CD4-positive, alpha-beta T cell treated with Interleukin-4 for 1 hour (primary cell): ENCODE results near the gene GALNT7.

Source experiments
- DNase-seq, 2 donors: peaks; one replicate each; pipeline ENCODE4 v3.0.0-alpha.2; 2020 to 2022

Gene GALNT7

DNA sequence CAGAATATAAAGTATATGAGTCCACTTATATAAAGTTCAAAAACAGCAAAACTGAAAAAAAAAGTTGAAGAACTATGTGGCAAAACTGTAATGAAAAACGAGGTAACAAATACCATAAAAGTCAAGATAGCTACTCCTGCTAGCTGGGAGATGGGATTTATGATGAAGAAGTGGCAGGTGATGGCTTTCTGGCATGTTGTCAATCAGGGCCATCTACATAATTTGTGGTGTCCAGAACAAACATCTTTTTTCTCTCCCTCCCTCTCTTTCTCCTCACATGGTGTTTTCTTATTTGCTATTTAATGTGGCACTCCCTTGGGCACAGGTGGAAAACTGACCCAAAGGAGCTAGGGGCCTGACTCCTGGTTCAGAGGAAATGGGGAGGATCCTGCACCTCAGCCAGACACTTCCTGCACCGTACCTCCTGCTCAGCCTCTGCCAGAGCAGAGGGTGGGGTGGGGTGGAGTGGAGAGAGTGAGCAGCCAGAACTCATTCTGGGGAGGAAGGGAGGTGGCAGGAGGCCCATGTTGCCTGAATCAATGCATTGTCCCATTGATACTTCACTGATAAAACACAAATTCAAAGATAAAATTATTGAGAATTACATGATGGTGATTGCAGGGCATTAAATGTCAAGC is 196.9 kb downstream of the GALNT7 start:
- no peak for DNase-seq

DNA sequence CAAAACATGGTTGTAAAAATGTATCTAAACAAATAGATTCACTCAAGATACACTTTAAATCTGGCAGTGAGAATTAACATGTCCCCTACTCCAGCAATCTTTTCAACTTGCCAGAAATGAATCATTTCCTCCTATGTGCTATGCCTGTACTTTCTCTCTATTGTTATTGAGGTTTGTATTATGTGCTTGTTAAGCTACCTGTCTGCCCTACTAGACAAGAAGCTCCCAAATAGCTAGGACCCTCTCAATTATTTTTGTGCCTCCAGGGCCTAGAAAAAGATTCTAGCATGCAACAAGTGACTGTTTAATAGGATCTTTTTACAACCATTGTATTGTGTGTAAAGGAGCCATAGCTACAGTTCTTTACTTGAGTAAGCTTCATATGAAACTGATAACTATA is 198.7 kb downstream of the GALNT7 start:
- DNase-seq, result no peak

DNA sequence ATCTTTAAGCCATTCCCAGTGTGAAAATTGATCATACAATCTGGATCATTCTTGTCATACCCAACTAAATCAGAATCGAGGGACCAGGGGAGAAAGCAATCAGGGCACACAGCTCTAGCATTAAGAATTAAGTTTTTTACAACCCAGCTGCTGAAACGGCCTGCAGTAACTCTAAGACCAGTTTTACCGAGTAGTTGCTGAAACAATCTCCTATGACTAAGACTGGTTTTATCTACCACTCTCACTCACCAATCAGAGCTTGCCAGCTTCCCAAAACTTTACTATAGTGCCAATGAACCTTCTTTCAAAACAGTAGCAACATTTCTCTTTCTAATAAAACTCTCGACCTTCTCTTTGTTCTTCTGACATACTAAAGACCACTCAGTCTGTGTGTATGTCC is 199.3 kb downstream of the GALNT7 start:
- no peak for DNase-seq

DNA sequence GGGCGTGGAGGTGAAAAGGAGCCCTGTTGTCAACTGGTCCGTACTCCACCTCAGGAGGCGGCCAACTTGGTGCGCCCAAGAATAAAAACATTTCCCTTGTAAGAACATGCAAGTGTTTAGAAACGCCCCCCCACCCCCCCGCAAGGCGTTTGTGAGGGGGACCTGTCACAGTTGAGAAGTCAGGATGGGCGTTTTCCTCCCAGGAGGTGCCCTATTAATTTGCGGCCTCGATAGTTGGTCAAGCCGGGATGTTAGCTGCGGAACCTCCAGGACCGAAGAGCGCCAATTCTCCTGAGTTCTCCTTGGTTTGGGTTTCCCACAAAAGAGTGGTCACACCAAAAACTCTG is 201.5 kb downstream of the GALNT7 start:
- peak; percentile 74 to 77 for DNase-seq

DNA sequence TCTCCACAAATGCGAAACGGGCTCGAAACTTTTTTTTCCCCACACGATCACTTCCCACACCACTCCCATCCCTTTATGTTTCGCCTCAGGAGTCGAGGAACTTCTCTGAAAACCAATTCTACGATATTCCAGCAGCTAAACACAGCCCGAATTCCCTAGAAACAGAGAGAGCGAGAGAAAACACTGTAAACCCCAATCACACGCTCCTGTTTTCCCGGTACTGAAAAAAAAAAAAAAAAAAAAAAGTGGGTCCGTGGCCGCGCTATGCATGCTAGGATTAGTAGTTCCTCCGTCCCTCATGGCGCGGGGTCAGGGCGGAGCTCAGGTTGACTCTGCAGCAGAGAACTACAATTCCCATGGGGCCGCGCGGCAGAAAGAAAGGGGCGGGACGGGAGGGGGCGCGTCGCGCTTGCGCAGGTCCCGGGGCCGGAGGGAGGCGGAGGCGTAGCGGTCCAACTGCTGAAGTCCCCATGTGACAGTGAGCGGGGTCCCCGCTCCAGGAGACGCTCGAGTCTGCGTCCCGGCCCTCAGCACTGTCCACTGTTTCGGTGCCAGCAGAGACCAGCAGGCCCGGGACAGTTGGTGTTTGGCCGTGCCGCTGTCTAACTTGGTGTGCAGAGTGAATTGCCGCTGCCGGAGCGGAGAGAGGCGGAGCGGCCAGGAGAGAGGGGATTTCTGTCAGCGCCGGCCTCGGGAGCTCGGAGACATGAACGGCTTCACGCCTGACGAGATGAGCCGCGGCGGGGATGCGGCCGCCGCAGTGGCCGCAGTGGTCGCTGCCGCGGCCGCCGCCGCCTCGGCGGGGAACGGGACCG is 202.1 kb downstream of the GALNT7 start, which contains the start of gene SAP30:
Gene SAP30 (plus strand): TSS at position 478 of the 815 bp plus-strand sequence. CDS start 229 bp downstream, at position 707.
- DNase-seq, result peak; percentile 97 to 98

DNA sequence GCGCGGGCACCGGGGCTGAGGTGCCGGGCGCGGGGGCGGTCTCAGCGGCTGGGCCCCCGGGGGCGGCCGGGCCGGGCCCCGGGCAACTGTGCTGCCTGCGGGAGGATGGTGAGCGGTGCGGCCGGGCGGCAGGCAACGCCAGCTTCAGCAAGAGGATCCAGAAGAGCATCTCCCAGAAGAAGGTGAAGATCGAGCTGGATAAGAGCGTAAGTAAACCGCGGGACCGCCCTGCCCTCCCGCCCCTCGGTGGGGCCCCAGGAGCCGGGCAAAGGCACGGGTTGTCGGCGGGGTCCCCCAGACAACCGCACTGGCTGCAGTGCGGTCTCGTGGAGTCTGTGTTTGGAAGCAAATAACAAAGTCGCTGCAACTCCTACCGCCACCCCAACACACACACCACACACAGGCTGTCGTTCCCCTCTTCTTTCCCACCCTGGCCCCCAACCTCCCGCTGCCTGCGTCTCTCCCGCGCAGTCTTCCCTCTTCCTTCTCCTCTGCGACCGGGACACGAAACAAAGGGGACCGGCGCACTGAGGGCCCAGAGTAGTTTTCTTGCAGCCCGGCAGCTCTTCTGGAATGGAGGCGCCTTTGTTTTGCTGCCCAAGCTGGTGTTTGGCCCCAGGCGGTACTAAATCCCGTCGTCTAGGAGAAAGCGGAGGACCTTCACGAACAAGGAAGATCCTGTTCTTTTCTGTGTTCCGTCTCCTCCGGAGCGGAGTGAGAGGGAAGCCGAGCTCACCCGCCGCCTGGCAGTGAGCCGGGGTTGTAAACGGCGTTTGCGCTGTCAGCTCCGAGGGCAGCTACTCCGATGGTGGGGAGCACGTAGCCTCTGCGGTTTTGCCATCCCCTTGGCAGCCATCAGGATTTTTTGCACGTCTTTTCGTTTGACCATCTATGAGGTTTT is 202.9 kb downstream of the GALNT7 start:
- DNase-seq, result peak; percentile 29 to 49
